H1 (cell line): Measurements from ENCODE around the gene RASSF3. TPM values are rescaled to one million over a fixed set of nuclear protein-coding genes. Genes with fewer than 3 reads are reported as not detected.

Experiments
- CTCF ChIA-PET: fragments of 300-600 bp; sonication (Branson Sonifier 250); formaldehyde crosslinking; loops from one replicate; lab custom pipeline; 2021; ENCODE audit not compliant: partially characterized antibody; lab: Charles Lee
- POLR2A ChIA-PET: fragments of 300-600 bp; sonication (Branson Sonifier 250); formaldehyde crosslinking; loops from one replicate; lab custom pipeline; 2021; ENCODE audit warnings: inconsistent platforms; ENCODE audit not compliant: partially characterized antibody; lab: Charles Lee
- DNase-seq, 2 experiments: peaks; one replicate each; pipeline versions ENCODE4 v3.0.0 to v3.0.0-alpha.2; 2010 to 2022; ENCODE audit warnings: low spot score in 2 of 2, low read depth in 1 of 2, mixed read lengths in 1 of 2
- FAIRE-seq: peaks from 2 replicates; lab custom pipeline; 2011; peaks lifted over from hg19 to GRCh38; lab: Jason Lieb, UNC
- H2AFZ ChIP-seq: 2 replicates; pipeline ENCODE4 v1.8.1; 2012; ENCODE audit warnings: low read length, inconsistent platforms
- H2AK5ac ChIP-seq: 2 replicates; pipeline ENCODE4 v1.6.1; 2013; ENCODE audit warnings: low read depth, low read length
- H2BK120ac ChIP-seq: replicated peaks from 2 replicates; pipeline ENCODE3; 2013; ENCODE audit warnings: low read depth, low read length, inconsistent platforms
- H2BK12ac ChIP-seq: 2 replicates; pipeline ENCODE4 v1.6.1; 2013; ENCODE audit warnings: low read depth, low read length
- H2BK15ac ChIP-seq: 2 replicates; pipeline ENCODE4 v1.6.1; 2013; ENCODE audit warnings: low read length
- H2BK20ac ChIP-seq: 2 replicates; pipeline ENCODE4 v1.6.1; 2013; ENCODE audit warnings: low read length
- H2BK5ac ChIP-seq: 2 replicates; pipeline ENCODE4 v1.6.1; 2013; ENCODE audit warnings: low read depth, low read length
- H3K14ac ChIP-seq: 2 replicates; pipeline ENCODE4 v1.6.1; 2013; ENCODE audit warnings: inconsistent platforms; ENCODE audit not compliant: insufficient read length
- H3K18ac ChIP-seq: 2 replicates; pipeline ENCODE4 v1.6.1; 2013; ENCODE audit warnings: low read length; ENCODE audit errors: extremely low read depth
- H3K23ac ChIP-seq: 2 replicates; pipeline ENCODE4 v1.6.1; 2013; ENCODE audit warnings: inconsistent platforms; ENCODE audit not compliant: insufficient read length
- H3K23me2 ChIP-seq: 2 replicates; pipeline ENCODE4 v1.6.1; 2013; ENCODE audit warnings: low read depth, low read length
- H3K27ac ChIP-seq: 2 replicates; pipeline ENCODE4 v1.6.1; 2011; ENCODE audit warnings: low read depth, low read length, inconsistent platforms
- H3K27me3 ChIP-seq, 4 experiments: replicated peaks in 1 of 4; 1 replicate in 1 of 4; 2 replicates in 3 of 4; pipeline versions ENCODE4 v1.6.1 to v1.8.1; 2011 to 2013; ENCODE audit warnings: low read length in 3 of 4, mild to moderate bottlenecking in 3 of 4, inconsistent platforms in 2 of 4, mixed read lengths in 2 of 4, moderate library complexity in 1 of 4; ENCODE audit not compliant: control insufficient read depth in 3 of 4, insufficient read depth in 3 of 4; ENCODE audit errors: extremely low read depth in 1 of 4
- H3K36me3 ChIP-seq, 4 experiments: 2 replicates each; pipeline versions ENCODE4 v1.6.1 to v1.8.1; 2011 to 2013; ENCODE audit warnings: mild to moderate bottlenecking in 4 of 4, low read length in 3 of 4, moderate library complexity in 2 of 4, control low read depth in 1 of 4, inconsistent platforms in 1 of 4; ENCODE audit not compliant: insufficient read depth in 4 of 4, control insufficient read depth in 2 of 4
- H3K4ac ChIP-seq: replicated peaks from 2 replicates; pipeline ENCODE3; 2013; ENCODE audit warnings: low read length, low read depth, mixed read lengths, inconsistent platforms; ENCODE audit not compliant: insufficient read length
- H3K4me1 ChIP-seq, 4 experiments: replicated peaks in 1 of 4; 1 replicate in 1 of 4; 2 replicates in 3 of 4; pipeline versions ENCODE4 v1.6.1 to v1.8.1; 2011 to 2013; ENCODE audit warnings: low read length in 3 of 4, inconsistent platforms in 2 of 4, mixed read lengths in 1 of 4; ENCODE audit not compliant: insufficient read depth in 4 of 4, control insufficient read depth in 3 of 4
- H3K4me2 ChIP-seq, 2 experiments: 2 replicates each; pipeline versions ENCODE4 v1.6.1 to v1.8.1; 2011 to 2013; ENCODE audit warnings: low read depth in 2 of 2, low read length in 2 of 2, control low read depth in 1 of 2, inconsistent platforms in 1 of 2, mild to moderate bottlenecking in 1 of 2; ENCODE audit not compliant: insufficient read depth in 1 of 2
- H3K4me3 ChIP-seq, 4 experiments: fragments of 200-600, 300-600 bp in 1 of 4; sonication (generic), shearing (Covaris generic), sonication (Bioruptor Twin) in 1 of 4; 2 replicates each; pipeline versions ENCODE4 v1.5.1 to v1.8.1; 2011 to 2016; ENCODE audit warnings: low read length in 4 of 4, low read depth in 3 of 4, control low read depth in 2 of 4, inconsistent platforms in 2 of 4, mild to moderate bottlenecking in 2 of 4, mixed read lengths in 1 of 4, moderate library complexity in 1 of 4; ENCODE audit not compliant: insufficient read depth in 2 of 4; ENCODE audit errors: extremely low read depth in 1 of 4
- H3K56ac ChIP-seq: replicated peaks from 2 replicates; pipeline ENCODE3; 2013; ENCODE audit warnings: low read depth, mild to moderate bottlenecking, mixed read lengths, low read length, inconsistent platforms; ENCODE audit not compliant: insufficient read length
- H3K79me1 ChIP-seq: 2 replicates; pipeline ENCODE4 v1.6.1; 2013; ENCODE audit warnings: low read depth, low read length, control low read depth
- H3K79me2 ChIP-seq, 2 experiments: 2 replicates each; pipeline versions ENCODE4 v1.6.1 to v1.8.1; 2012 to 2013; ENCODE audit warnings: low read length in 2 of 2, mild to moderate bottlenecking in 2 of 2, inconsistent platforms in 1 of 2; ENCODE audit not compliant: insufficient read depth in 2 of 2, control insufficient read depth in 1 of 2
- H3K9ac ChIP-seq, 4 experiments: replicated peaks in 1 of 4; 1 replicate in 1 of 4; 2 replicates in 3 of 4; pipeline versions ENCODE4 v1.6.1 to v1.8.1; 2011 to 2013; ENCODE audit warnings: low read depth in 3 of 4, low read length in 3 of 4, control low read depth in 2 of 4, mild to moderate bottlenecking in 2 of 4, moderate library complexity in 2 of 4, inconsistent platforms in 1 of 4; ENCODE audit errors: extremely low read depth in 1 of 4
- H3K9me3 ChIP-seq, 2 experiments: 2 replicates each; pipeline versions ENCODE4 v1.6.1 to v1.8.1; 2012 to 2013; ENCODE audit warnings: mild to moderate bottlenecking in 2 of 2, moderate library complexity in 2 of 2, control low read depth in 1 of 2, inconsistent platforms in 1 of 2, low read depth in 1 of 2, low read length in 1 of 2, mixed read lengths in 1 of 2; ENCODE audit not compliant: insufficient read depth in 2 of 2
- H4K20me1 ChIP-seq, 2 experiments: replicated peaks in 1 of 2; 2 replicates each; pipeline versions ENCODE3 to v1.8.1; 2011 to 2013; ENCODE audit warnings: inconsistent platforms in 2 of 2, low read length in 2 of 2, mild to moderate bottlenecking in 1 of 2; ENCODE audit not compliant: insufficient read depth in 2 of 2, control insufficient read depth in 1 of 2
- H4K5ac ChIP-seq: 2 replicates; pipeline ENCODE4 v1.6.1; 2013; ENCODE audit warnings: low read length, low read depth, mixed read lengths, inconsistent platforms; ENCODE audit not compliant: insufficient read length
- H4K8ac ChIP-seq: 2 replicates; pipeline ENCODE4 v1.8.0; 2013; ENCODE audit warnings: mild to moderate bottlenecking, moderate library complexity, low read length, inconsistent platforms; ENCODE audit not compliant: insufficient read depth; ENCODE audit errors: extremely low read depth
- H4K91ac ChIP-seq: replicated peaks from 2 replicates; pipeline ENCODE3; 2013; ENCODE audit warnings: low read length, mixed read lengths, inconsistent platforms; ENCODE audit not compliant: insufficient read length
- ASH2L ChIP-seq: fragments of 200-600, 300-600 bp; sonication (generic); IDR thresholded peaks from one replicate; pipeline ENCODE4 v1.7.1; 2017; ENCODE audit warnings: low read length
- EGR1 ChIP-seq: IDR thresholded peaks from 2 replicates; pipeline ENCODE4 v1.6.1; 2011; ENCODE audit warnings: low read depth, low read length, borderline replicate concordance
- FOSL1 ChIP-seq: IDR thresholded peaks from 2 replicates; pipeline ENCODE4 v1.6.1; 2011; ENCODE audit warnings: mild to moderate bottlenecking, low read depth, low read length, moderate library complexity; ENCODE audit not compliant: insufficient read depth
- JUND ChIP-seq: IDR thresholded peaks from 2 replicates; pipeline ENCODE4 v1.6.1; 2011; ENCODE audit warnings: mild to moderate bottlenecking, improper control_type of control experiment, low read length
- KDM4A ChIP-seq: IDR thresholded peaks from one replicate; pipeline ENCODE4 v1.7.1; 2012; ENCODE audit warnings: low read depth, mild to moderate bottlenecking, moderate library complexity, low read length, inconsistent platforms; ENCODE audit not compliant: severe bottlenecking
- POLR2A ChIP-seq, 2 experiments: IDR thresholded peaks; 1 replicate in 1 of 2; 2 replicates in 1 of 2; pipeline ENCODE4 v1.6.1; 2011; ENCODE audit warnings: low read depth in 2 of 2, low read length in 2 of 2, mild to moderate bottlenecking in 2 of 2; ENCODE audit errors: control extremely low read depth in 1 of 2
- RBBP5 ChIP-seq: IDR thresholded peaks from 2 replicates; pipeline ENCODE4 v1.7.1; 2012; ENCODE audit warnings: low read depth, mild to moderate bottlenecking, inconsistent platforms, low read length, moderate library complexity, borderline replicate concordance
- TAF1 ChIP-seq: IDR thresholded peaks from 2 replicates; pipeline ENCODE4 v1.6.1; 2011; ENCODE audit warnings: mild to moderate bottlenecking, low read depth, low read length
- WGBS, 2 experiments: shearing (Covaris generic) in 1 of 2; methylation state at CpG; one replicate each; pipeline versions ENCODE4 v1.1.6 to v1.1.7; 2013 to 2015; ENCODE audit warnings: low lambda C conversion rate in 2 of 2, mixed read lengths in 2 of 2, inconsistent platforms in 1 of 2, low coverage in 1 of 2, missing lambda C conversion rate in 1 of 2; ENCODE audit not compliant: insufficient replicate concordance in 2 of 2, insufficient coverage in 1 of 2, insufficient read length in 1 of 2; ENCODE audit errors: extremely low coverage in 1 of 2, missing lambda C conversion rate in 1 of 2; 5-methylcytosine and 5-hydroxymethylcytosine counted together
- polyA plus RNA-seq, 7 experiments: library from polyadenylated mRNA; depleted of rRNA in 3 of 7; stranded (reverse) in 5 of 7; unstranded in 2 of 7; fragments of >200 nt in 5 of 7; fragments of 200-250 nt in 2 of 7; gene quantifications; 1 replicate in 5 of 7; 2 replicates in 1 of 7; 4 replicates in 1 of 7; pipeline versions ENCODE4 v1.2.1 to v1.2.3, GENCODE V29; 2011 to 2013; ENCODE audit warnings: missing spikeins in 2 of 7, mixed read lengths in 2 of 7
- total RNA-seq: library from RNA; stranded (reverse); fragmentation: NEBNext Ultra II Directional; extraction: Animal tissue kit (Norgen Biotek cat#: 25700); gene quantifications from 2 replicates; pipeline ENCODE4 v1.2.1, GENCODE V29; 2021
- TF ChIP-seq, protein P1 (sequence below): IDR thresholded peaks from 2 replicates; pipeline ENCODE4 v1.6.1; 2011; ENCODE audit warnings: low read length, improper control_type of control experiment
- TF ChIP-seq, protein P2 (sequence below): IDR thresholded peaks from 2 replicates; pipeline ENCODE4 v1.6.1; 2012; ENCODE audit warnings: inconsistent platforms

RASSF3 gene
- total and polyA plus RNA-seq, 2 of the 8 experiments (the other 6 are each of a cell fraction or from before 2014, with no cell fraction given), result 19.1 to 64.3 TPM

DNA sequence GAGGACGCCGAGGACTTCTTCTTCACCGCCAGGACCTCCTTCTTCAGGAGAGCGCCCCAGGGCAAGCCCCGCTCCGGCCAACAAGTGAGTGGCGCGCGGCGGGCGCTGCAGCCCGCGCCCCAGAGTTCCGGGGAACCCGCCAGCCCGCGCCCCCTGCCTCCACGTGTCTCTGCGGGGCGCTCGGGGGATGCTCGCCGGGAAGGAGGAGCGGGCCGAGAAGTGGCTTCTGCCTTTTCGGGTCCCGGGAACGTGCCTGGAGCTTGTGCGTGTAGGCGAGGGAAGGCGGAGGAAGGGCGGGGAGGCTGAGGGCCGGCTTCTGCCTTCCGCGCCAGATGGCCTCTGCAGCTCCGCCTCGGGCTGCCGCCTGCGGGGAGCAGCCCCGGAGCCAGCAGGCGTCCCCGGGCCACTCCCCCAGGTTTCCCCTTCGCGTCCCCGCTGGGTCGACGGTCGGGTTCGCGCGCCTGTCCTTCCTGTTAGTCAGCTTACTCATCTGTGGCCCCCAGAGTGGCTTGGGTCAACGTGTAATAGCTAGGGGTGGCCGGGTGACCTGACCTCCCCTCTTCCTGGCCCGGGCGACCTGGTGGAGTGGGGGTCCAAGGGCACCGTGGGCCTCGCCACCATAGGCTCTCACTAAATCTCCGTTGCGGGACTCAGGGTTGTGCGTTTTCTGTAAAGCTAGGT, 505 bp downstream of the RASSF3 start:
- POLR2A ChIA-PET, result interaction anchor here (0.6 to 3.9 kb wide), 18 partner anchors 10 to 207 kb away, joined by 3 to 34 read pairs (median 3); partner anchors contain the start of gene XPOT
- no peak for FAIRE-seq
- TF ChIP-seq JUND (no peak), ASH2L (peak; percentile 75), FOSL1 (no peak), EGR1 (0 out of 2 replicates have a peak, but pooled peaks have one; percentile 15), POLR2A (IDR thresholded peaks at IDR 0.05; ENCODE audit: control extremely low read depth in 1 of 2, low read depth in 2 of 2, low read length in 2 of 2) (peak in 1 of 2 experiments; percentile 56; a peak in 1 of 3 replicates), KDM4A (peak; percentile 51), TAF1 (peak; percentile 74), RBBP5 (peak; percentile 71; the same call in 1 of the 2 replicates)
- TF ChIP-seq, protein P1, sequence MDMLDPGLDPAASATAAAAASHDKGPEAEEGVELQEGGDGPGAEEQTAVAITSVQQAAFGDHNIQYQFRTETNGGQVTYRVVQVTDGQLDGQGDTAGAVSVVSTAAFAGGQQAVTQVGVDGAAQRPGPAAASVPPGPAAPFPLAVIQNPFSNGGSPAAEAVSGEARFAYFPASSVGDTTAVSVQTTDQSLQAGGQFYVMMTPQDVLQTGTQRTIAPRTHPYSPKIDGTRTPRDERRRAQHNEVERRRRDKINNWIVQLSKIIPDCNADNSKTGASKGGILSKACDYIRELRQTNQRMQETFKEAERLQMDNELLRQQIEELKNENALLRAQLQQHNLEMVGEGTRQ, result no peak
- TF ChIP-seq, protein P2, sequence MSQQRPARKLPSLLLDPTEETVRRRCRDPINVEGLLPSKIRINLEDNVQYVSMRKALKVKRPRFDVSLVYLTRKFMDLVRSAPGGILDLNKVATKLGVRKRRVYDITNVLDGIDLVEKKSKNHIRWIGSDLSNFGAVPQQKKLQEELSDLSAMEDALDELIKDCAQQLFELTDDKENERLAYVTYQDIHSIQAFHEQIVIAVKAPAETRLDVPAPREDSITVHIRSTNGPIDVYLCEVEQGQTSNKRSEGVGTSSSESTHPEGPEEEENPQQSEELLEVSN, result peak; percentile 44; the same call in 1 of the 2 replicates

More for the DNA sequence above, 505 bp downstream of the RASSF3 start:
- Histone ChIP-seq H3K27me3 (no peaks in the 10 kb centered on the region), H4K91ac (peak overlapping the region; percentile 75), H2BK12ac (no peak overlapping the region), H2BK20ac (no peak overlapping the region), H3K14ac (no peak overlapping the region), H3K4me1 (peaks cover 0 to 5% (median 1%) of the 10 kb centered on the region in 4 experiments; a peak in 4 of 7 replicates), H3K4ac (no peak overlapping the region), H3K56ac (peak overlapping the region; percentile 90), H3K79me2 (peaks cover 14 to 49% of the 10 kb centered on the region in 2 experiments), H2AFZ (no peak overlapping the region), H3K9ac (peak overlapping the region; percentile 52 to 85 (median 64); a peak in 6 of 7 replicates), H4K20me1 (peaks cover 0 to 4% of the 10 kb centered on the region in 2 experiments), H3K27ac (peak overlapping the region; percentile 58; the same call in 1 of the 2 replicates), H2BK120ac (no peak overlapping the region), H3K4me2 (peak overlapping the region; percentile 87 to 95), H4K8ac (peak overlapping the region; percentile 32), H3K79me1 (no peaks in the 10 kb centered on the region; the same call in 1 of the 2 replicates), H2AK5ac (no peak overlapping the region), H3K23me2 (peaks cover 17% of the 10 kb centered on the region), H4K5ac (peak overlapping the region; percentile 87), H3K23ac (no peak overlapping the region), H2BK15ac (no peak overlapping the region), H2BK5ac (peak overlapping the region; percentile 88; the same call in 1 of the 2 replicates), H3K36me3 (peaks cover 0 to 5% (median 0%) of the 10 kb centered on the region in 4 experiments; a peak in 2 of 8 replicates), H3K4me3 (peak overlapping the region; percentile 69 to 97 (median 91)), H3K9me3 (no peaks in the 10 kb centered on the region), H3K18ac (peak overlapping the region; percentile 79; the same call in 1 of the 2 replicates)
- 1% methylated on average over 35 of the region's 60 CpGs; no CpG with 5 or more reads in 1 of the 2 experiments for WGBS, 2 experiments
- CTCF ChIA-PET, result interaction anchor here (0.6 to 2.2 kb wide), 8 partner anchors 13 to 340 kb away, joined by 3 to 6 read pairs (median 4); no protein-coding TSS in a partner anchor
- peak in 1 of 2 experiments; percentile 79 for DNase-seq
